Measurements from ENCODE around the gene PFDN6. TPM values are rescaled to one million over a fixed set of nuclear protein-coding genes. Genes with fewer than 3 reads are reported as not detected.
A peak's percentile ranks its signal among the peaks of the same experiment; 100 is the strongest.

Gene PFDN6
- total and polyA plus RNA-seq, 9 of the 15 experiments (the other 6 are each of a cell fraction or from before 2014, with no cell fraction given) = 6.8 to 475 (median 216) TPM

DNA sequence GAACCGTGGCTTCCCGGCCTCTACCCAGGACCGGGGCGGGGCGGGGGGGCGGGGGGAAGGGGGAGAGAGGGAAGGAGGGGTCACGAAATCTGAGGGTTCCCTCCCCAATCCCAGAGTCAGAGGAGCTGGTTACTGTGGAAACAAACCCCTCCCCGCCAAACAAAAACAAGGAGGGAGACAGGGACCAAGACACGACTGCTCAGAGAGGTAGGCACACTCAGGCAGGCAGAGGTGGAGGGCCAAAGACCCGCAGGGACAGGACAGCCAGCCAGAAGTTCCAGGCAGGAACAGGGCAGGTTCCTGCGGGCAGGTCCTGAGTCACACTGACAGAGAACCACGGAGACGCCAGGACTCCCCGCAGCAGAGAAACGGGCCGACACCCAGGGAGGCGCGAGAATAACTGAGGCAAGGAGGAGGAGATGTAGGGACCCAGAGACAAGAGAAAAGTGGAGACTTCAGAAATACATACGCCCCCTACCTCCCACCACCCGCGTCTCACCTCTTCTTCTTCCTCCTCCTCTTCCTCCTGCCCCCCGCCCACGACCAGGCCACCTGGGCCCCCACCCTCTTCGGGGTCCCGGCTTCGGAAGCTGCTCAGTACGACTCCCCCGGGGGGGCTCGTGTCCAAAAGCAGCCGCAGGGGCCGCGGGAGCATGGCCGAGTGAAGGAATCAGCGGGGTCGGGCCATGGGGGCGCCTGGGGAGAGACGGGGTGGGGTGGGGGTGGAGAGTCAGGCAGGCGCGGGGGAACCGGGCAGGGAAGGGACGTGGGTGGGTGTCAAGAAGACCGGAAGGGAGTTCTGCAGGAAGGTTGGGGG, 8.8 kb downstream of the PFDN6 start (continued):
- TF ChIP-seq AFF1 (IDR thresholded peaks at IDR 0.05; ENCODE audit: low read depth in 1 of 2, partially characterized antibody in 2 of 2) = peak in 1 of 2 experiments; percentile 61
- 0 out of 2 replicates have a peak, but pooled peaks have one; percentile 47 for TF ChIP-seq RERE (CRISPR knock-in tag; IDR thresholded peaks at IDR 0.05; ENCODE audit: borderline replicate concordance)
- peak; percentile 83 for TF ChIP-seq EGR1 (conservative IDR thresholded peaks at IDR 0.05)
- peak; percentile 21; the same call in 1 of the 2 replicates for TF ChIP-seq RBFOX2 (IDR thresholded peaks at IDR 0.05; ENCODE audit: low read depth, low read length)
- TF ChIP-seq, protein P1, sequence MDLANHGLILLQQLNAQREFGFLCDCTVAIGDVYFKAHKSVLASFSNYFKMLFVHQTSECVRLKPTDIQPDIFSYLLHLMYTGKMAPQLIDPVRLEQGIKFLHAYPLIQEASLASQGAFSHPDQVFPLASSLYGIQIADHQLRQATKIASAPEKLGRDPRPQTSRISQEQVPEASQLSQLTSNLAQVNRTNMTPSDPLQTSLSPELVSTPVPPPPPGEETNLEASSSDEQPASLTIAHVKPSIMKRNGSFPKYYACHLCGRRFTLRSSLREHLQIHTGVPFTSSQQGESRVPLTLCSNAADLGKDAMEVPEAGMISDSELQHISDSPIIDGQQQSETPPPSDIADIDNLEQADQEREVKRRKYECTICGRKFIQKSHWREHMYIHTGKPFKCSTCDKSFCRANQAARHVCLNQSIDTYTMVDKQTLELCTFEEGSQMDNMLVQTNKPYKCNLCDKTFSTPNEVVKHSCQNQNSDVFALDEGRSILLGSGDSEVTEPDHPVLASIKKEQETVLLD (IDR thresholded peaks at IDR 0.05) = 0 out of 2 replicates have a peak, but pooled peaks have one; percentile 33
- 0 out of 2 replicates have a peak, but pooled peaks have one; percentile 34 for TF ChIP-seq ETS1 (conservative IDR thresholded peaks at IDR 0.05; ENCODE audit: control insufficient read depth, low read depth, low read length)
- 0 out of 4 replicates have a peak, but pooled peaks of 1 of the 2 experiments have one; percentile 20 for TF ChIP-seq ZMIZ1 (IDR thresholded peaks at IDR 0.05; ENCODE audit: low read depth in 2 of 2, low read length in 2 of 2)
- TF ChIP-seq FOXP1 (CRISPR knock-in tag; IDR thresholded peaks at IDR 0.05) = no peak

Data from K562 (cell line).